GM23338 (cell line): Measurements from ENCODE around the gene LMO2. TPM values are rescaled to one million over a fixed set of nuclear protein-coding genes. Genes with fewer than 3 reads are reported as not detected.
"Not testable (repeated sequence)": the region's sequence is repeated elsewhere in the genome, so short reads cannot be mapped to it uniquely, and the experiment has no call there.

Experiments
- ATAC-seq: fragments of 200-7000 bp; cut with Tn5 transposase; 3 replicates; pipeline ENCODE4 v1.9.1; 2020
- DNase-seq: peaks from one replicate; pipeline ENCODE4 v3.0.0-alpha.2; 2015; ENCODE audit warnings: low spot score
- H2AFZ ChIP-seq: fragments of 200-600 bp; sonication (generic); 2 replicates; pipeline ENCODE4 v1.8.0; 2016; ENCODE audit warnings: antibody characterized with exemption, mild to moderate bottlenecking, moderate library complexity
- H3F3A ChIP-seq: fragments of 200-600 bp; sonication (generic); replicated peaks from 2 replicates; pipeline ENCODE4 v1.8.0; 2017; ENCODE audit warnings: antibody characterized with exemption, mixed run types, low read depth
- H3K27ac ChIP-seq: fragments of 200-600 bp; sonication (generic); 2 replicates; pipeline ENCODE4 v1.6.1; 2016; ENCODE audit warnings: low read depth
- H3K27me3 ChIP-seq: fragments of 200-600 bp; sonication (generic); 2 replicates; pipeline ENCODE4 v1.8.0; 2016; ENCODE audit warnings: mild to moderate bottlenecking, mixed run types, moderate library complexity; ENCODE audit not compliant: insufficient read depth
- H3K36me3 ChIP-seq: fragments of 200-600 bp; sonication (generic); 2 replicates; pipeline ENCODE4 v1.8.0; 2016; ENCODE audit warnings: mild to moderate bottlenecking; ENCODE audit not compliant: insufficient read depth
- H3K4me1 ChIP-seq: fragments of 200-600 bp; sonication (generic); 2 replicates; pipeline ENCODE4 v1.8.0; 2016; ENCODE audit warnings: mild to moderate bottlenecking, moderate library complexity; ENCODE audit not compliant: insufficient read depth
- H3K4me2 ChIP-seq: fragments of 200-600 bp; sonication (generic); 2 replicates; pipeline ENCODE4 v1.7.1; 2017; ENCODE audit warnings: mixed run types
- H3K4me3 ChIP-seq: fragments of 200-600 bp; sonication (generic); 2 replicates; pipeline ENCODE4 v1.6.1; 2016; ENCODE audit warnings: mixed run types
- H3K79me2 ChIP-seq: fragments of 200-600 bp; sonication (generic); replicated peaks from 2 replicates; pipeline ENCODE4 v1.8.0; 2017; ENCODE audit warnings: mild to moderate bottlenecking; ENCODE audit not compliant: insufficient read depth
- H3K9me2 ChIP-seq: fragments of 200-600 bp; sonication (generic); 2 replicates; pipeline ENCODE4 v1.8.0; 2017; ENCODE audit not compliant: insufficient read depth
- H4K20me1 ChIP-seq: fragments of 200-600 bp; sonication (generic); replicated peaks from 2 replicates; pipeline ENCODE4 v1.8.0; 2017; ENCODE audit warnings: mild to moderate bottlenecking; ENCODE audit not compliant: insufficient read depth
- H3K27ac Mint-ChIP-seq: 2 replicates; pipeline ENCODE4 v1.8.0; 2020; ENCODE audit warnings: inconsistent platforms, mild to moderate bottlenecking, moderate library complexity, mixed read lengths
- H3K27me3 Mint-ChIP-seq: 3 replicates; pipeline ENCODE4 v1.8.0; 2022; ENCODE audit warnings: low read depth, mild to moderate bottlenecking, moderate library complexity, mixed read lengths, inconsistent platforms; ENCODE audit not compliant: insufficient read depth, poor library complexity
- H3K36me3 Mint-ChIP-seq: 3 replicates; pipeline ENCODE4 v1.8.0; 2021; ENCODE audit warnings: low read depth, mild to moderate bottlenecking, inconsistent platforms, moderate library complexity, mixed read lengths
- H3K4me1 Mint-ChIP-seq: 3 replicates; pipeline ENCODE4 v1.8.0; 2020; ENCODE audit warnings: mild to moderate bottlenecking, inconsistent platforms, mixed read lengths
- H3K4me3 Mint-ChIP-seq: 3 replicates; pipeline ENCODE4 v1.8.0; 2021; ENCODE audit warnings: moderate library complexity, mild to moderate bottlenecking, inconsistent platforms, mixed read lengths
- H3K9me3 Mint-ChIP-seq: 3 replicates; pipeline ENCODE4 v1.8.0; 2020; ENCODE audit warnings: moderate library complexity, mild to moderate bottlenecking, inconsistent platforms, mixed read lengths
- CREB1 ChIP-seq: fragments of 250-450 bp; sonication (Bioruptor Pico); IDR thresholded peaks from 2 replicates; pipeline ENCODE4 v1.5.0; 2020; ENCODE audit warnings: low read depth, mild to moderate bottlenecking, moderate library complexity
- EZH2 ChIP-seq: fragments of 200-600 bp; sonication (generic); IDR thresholded peaks from one replicate; pipeline ENCODE4 v1.8.0; 2017; ENCODE audit warnings: antibody characterized with exemption, mild to moderate bottlenecking, low read depth; ENCODE audit not compliant: unreplicated experiment
- NANOG ChIP-seq: IDR thresholded peaks from 2 replicates; pipeline ENCODE4 v1.6.1; 2016; ENCODE audit warnings: antibody characterized with exemption, borderline replicate concordance
- STAT1 ChIP-seq: IDR thresholded peaks from one replicate; pipeline ENCODE4 v1.6.1; 2016; ENCODE audit warnings: antibody characterized with exemption; ENCODE audit not compliant: unreplicated experiment
- polyA plus RNA-seq: library from polyadenylated mRNA; unstranded; fragments of >200 nt; fragmentation: Nextera tagmentation; extraction: Ambion mirVana; gene quantifications from 2 replicates; pipeline ENCODE4 v1.2.1, GENCODE V29; 2016
- total RNA-seq: library from RNA; depleted of rRNA; stranded (reverse); fragments of >200 nt; shearing (Covaris generic); gene quantifications from 2 replicates; pipeline ENCODE4 v1.2.3, GENCODE V29; 2014; rRNA removed
- TF ChIP-seq, protein P1 (sequence below), 2 experiments: fragments of 200-600 bp in 1 of 2; sonication (generic) in 1 of 2; conservative IDR thresholded peaks; 2 replicates each; pipeline versions ENCODE4 v1.5.1 to v1.6.1; 2016 to 2017; ENCODE audit warnings: antibody characterized with exemption in 2 of 2, low read depth in 2 of 2, mild to moderate bottlenecking in 2 of 2, moderate library complexity in 1 of 2

Gene LMO2
- total and polyA plus RNA-seq, 2 experiments from 2014 or later = 1.4 to 3.1 TPM

DNA sequence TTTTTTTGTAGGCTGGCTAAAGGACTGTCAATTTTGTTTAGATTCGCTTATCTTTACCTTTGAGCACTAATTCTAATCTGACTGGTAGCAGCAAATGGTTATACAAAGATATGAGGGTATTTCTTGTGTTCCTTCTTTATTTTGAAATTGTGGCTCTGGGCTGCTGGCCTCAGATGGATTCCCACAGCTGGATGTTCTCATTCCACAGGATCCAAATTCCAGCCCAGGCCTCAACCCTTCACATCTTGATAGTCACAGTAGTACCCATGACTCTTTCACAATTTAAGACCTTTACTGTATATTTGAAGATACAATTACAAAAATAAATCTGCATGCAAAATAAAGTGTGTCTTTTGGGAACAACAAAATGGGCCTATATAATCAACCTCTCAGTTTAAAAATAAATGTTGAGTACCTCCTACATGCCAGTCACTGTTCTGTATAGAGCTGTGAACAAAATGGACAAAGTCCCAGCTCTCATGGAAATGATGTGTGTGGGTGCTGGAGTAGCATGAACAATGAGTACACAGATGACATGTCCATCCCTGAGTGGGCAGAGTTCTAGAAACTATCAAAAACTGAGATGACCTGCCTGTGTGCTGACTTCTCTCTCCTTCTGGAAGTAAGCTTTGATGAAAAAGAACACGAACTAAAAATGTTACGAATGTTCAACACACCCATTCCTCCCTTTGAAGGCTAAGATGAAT lies 65.9 kb downstream of the LMO2 start:
- H2AFZ ChIP-seq = no peak overlapping the region
- H3K4me2 ChIP-seq = no peak overlapping the region
- TF ChIP-seq NANOG (no peak), CREB1 (CRISPR knock-in tag) (no peak)
- no peaks in the 10 kb centered on the region for H3K4me1 Mint-ChIP-seq
- peaks cover 15% of the 10 kb centered on the region for H3K27me3 Mint-ChIP-seq
- H3K9me3 Mint-ChIP-seq = no peaks in the 10 kb centered on the region
- H3K4me1 ChIP-seq = no peaks in the 10 kb centered on the region
- no peak overlapping the region for H3K27ac ChIP-seq
- no peak overlapping the region for H3K27ac Mint-ChIP-seq
- ATAC-seq (no peak), DNase-seq (no peak)
- no peaks in the 10 kb centered on the region for H3K79me2 ChIP-seq
- no peaks in the 10 kb centered on the region for H4K20me1 ChIP-seq
- no peak overlapping the region for H3K4me3 Mint-ChIP-seq
- H3K9me2 ChIP-seq = no peaks in the 10 kb centered on the region
- H3F3A ChIP-seq = no peaks in the 10 kb centered on the region
- no peaks in the 10 kb centered on the region for H3K36me3 ChIP-seq
- H3K36me3 Mint-ChIP-seq = no peaks in the 10 kb centered on the region
- H3K4me3 ChIP-seq = no peak overlapping the region
- peaks cover 31% of the 10 kb centered on the region for H3K27me3 ChIP-seq

DNA sequence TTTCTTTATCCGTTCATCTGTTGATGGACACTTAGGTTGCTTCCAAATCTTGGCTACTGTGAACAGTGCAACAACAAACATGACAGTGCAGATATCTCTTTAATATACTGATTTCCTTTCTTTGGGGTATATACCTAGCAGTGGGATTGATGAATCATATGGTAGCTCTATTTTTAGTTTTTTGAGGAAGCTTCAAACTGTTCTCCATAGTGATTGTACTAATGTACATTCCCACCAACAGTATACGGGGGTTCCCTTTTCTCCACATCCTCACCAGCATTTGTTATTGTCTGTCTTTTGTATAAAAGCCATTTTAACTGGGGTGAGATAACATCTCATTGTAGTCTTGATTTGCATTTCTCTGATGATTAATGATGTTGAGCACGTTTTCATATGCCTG lies 68.9 kb downstream of the LMO2 start:
- not testable (repeated sequence) for H2AFZ ChIP-seq, H3K4me3 Mint-ChIP-seq, ATAC-seq, H3K9me3 Mint-ChIP-seq, H3K4me2 ChIP-seq, H3F3A ChIP-seq, H4K20me1 ChIP-seq, H3K36me3 ChIP-seq, H3K4me1 Mint-ChIP-seq, H3K36me3 Mint-ChIP-seq, DNase-seq, H3K4me1 ChIP-seq, H3K27ac ChIP-seq, H3K27me3 Mint-ChIP-seq, H3K79me2 ChIP-seq, H3K4me3 ChIP-seq, H3K9me2 ChIP-seq, H3K27ac Mint-ChIP-seq
- peaks cover 16% of the 10 kb centered on the region for H3K27me3 ChIP-seq

DNA sequence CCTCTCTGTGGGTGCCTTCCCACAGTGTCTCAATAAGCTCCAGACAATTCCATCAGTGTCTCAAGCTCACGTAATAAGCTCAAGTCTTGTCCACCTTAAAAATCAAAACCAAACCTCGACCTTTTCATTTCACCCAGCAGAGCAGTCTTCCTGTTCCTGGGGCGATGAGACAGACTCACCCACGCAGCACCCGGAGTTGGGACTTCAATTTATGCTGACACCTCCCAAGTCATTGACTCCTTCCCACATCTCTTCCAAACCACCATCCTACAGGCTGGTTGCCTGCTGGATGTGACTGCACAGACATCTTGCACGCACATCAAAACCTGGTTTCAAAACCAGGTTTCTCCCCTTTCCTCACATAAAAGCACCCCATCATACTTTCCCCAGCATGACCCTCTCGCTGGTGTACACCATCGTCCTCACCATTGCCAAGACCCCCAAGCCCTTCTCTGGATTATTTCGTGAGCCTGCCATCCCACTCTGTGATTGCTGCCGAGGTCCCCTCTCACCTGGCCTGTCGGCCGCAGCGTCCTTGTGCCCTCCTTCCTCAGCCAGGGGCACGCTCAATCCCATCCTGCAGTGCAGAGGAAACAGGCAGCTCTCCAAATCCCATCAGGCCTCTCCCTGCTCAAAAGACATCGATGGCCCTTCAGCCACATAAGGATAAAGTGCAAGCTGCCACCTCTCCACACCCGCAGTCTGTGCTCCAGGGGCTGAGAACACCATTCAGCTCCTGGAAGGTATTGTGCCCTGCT lies 72.4 kb downstream of the LMO2 start:
- H3K4me1 Mint-ChIP-seq = peaks cover 10% of the 10 kb centered on the region
- Histone ChIP-seq H3K9me2 (no peaks in the 10 kb centered on the region), H2AFZ (no peak overlapping the region), H3K79me2 (no peaks in the 10 kb centered on the region), H3F3A (no peaks in the 10 kb centered on the region), H3K27ac (no peak overlapping the region), H3K36me3 (no peaks in the 10 kb centered on the region), H3K27me3 (no peaks in the 10 kb centered on the region), H3K4me2 (no peak overlapping the region), H4K20me1 (no peaks in the 10 kb centered on the region), H3K4me1 (no peaks in the 10 kb centered on the region), H3K4me3 (no peak overlapping the region)
- H3K9me3 Mint-ChIP-seq = no peaks in the 10 kb centered on the region
- H3K27ac Mint-ChIP-seq = no peak overlapping the region
- H3K4me3 Mint-ChIP-seq = no peak overlapping the region
- TF ChIP-seq CREB1 (CRISPR knock-in tag) = no peak
- TF ChIP-seq STAT1 = no peak
- TF ChIP-seq EZH2 = no peak
- TF ChIP-seq, protein P1, sequence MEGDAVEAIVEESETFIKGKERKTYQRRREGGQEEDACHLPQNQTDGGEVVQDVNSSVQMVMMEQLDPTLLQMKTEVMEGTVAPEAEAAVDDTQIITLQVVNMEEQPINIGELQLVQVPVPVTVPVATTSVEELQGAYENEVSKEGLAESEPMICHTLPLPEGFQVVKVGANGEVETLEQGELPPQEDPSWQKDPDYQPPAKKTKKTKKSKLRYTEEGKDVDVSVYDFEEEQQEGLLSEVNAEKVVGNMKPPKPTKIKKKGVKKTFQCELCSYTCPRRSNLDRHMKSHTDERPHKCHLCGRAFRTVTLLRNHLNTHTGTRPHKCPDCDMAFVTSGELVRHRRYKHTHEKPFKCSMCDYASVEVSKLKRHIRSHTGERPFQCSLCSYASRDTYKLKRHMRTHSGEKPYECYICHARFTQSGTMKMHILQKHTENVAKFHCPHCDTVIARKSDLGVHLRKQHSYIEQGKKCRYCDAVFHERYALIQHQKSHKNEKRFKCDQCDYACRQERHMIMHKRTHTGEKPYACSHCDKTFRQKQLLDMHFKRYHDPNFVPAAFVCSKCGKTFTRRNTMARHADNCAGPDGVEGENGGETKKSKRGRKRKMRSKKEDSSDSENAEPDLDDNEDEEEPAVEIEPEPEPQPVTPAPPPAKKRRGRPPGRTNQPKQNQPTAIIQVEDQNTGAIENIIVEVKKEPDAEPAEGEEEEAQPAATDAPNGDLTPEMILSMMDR (conservative IDR thresholded peaks at IDR 0.05; ENCODE audit: low read depth in 2 of 2) = no peak
- H3K27me3 Mint-ChIP-seq = peaks cover 1% of the 10 kb centered on the region
- no peak for DNase-seq
- no peaks in the 10 kb centered on the region for H3K36me3 Mint-ChIP-seq
- ATAC-seq = no peak; the same call in 2 of the 3 replicates

Other genes starting within 250 kb of the LMO2 start
- gene C11orf91, start 191.2 kb downstream of the LMO2 start, total RNA-seq = not detected in 2 replicates
- not detected in 2 replicates for gene C11orf91, start 191.2 kb downstream of the LMO2 start, polyA plus RNA-seq
- gene CD59, start 155.7 kb downstream of the LMO2 start, total RNA-seq = 41.5 and 61.5 TPM in 2 replicates
- gene CD59, start 155.7 kb downstream of the LMO2 start, polyA plus RNA-seq = 73.9 and 86.6 TPM in 2 replicates
- 28.4 TPM in 2 replicates for gene FBXO3, start 117.6 kb downstream of the LMO2 start, total RNA-seq
- 10.4 and 12.5 TPM in 2 replicates for gene FBXO3, start 117.6 kb downstream of the LMO2 start, polyA plus RNA-seq
- 365 and 368 TPM in 2 replicates for gene CAPRIN1, start 159.7 kb upstream of the LMO2 start, total RNA-seq
- gene CAPRIN1, start 159.7 kb upstream of the LMO2 start, polyA plus RNA-seq = 113 and 119 TPM in 2 replicates
- 55.5 and 58.8 TPM in 2 replicates for gene NAT10, start 213.6 kb upstream of the LMO2 start, total RNA-seq
- 44.1 and 47.6 TPM in 2 replicates for gene NAT10, start 213.6 kb upstream of the LMO2 start, polyA plus RNA-seq